Fibroblast of skin of left quadriceps (primary cell): ENCODE results near the gene CRLF2.
"Not testable (repeated sequence)": the region's sequence is repeated elsewhere in the genome, so short reads cannot be mapped to it uniquely, and the experiment has no call there.

ENCODE experiments used
- DNase-seq, 2 experiments: peaks; one replicate each; pipeline ENCODE4 v3.0.0-alpha.2; 2013; ENCODE audit warnings: low read depth in 2 of 2

The CRLF2 gene

DNA sequence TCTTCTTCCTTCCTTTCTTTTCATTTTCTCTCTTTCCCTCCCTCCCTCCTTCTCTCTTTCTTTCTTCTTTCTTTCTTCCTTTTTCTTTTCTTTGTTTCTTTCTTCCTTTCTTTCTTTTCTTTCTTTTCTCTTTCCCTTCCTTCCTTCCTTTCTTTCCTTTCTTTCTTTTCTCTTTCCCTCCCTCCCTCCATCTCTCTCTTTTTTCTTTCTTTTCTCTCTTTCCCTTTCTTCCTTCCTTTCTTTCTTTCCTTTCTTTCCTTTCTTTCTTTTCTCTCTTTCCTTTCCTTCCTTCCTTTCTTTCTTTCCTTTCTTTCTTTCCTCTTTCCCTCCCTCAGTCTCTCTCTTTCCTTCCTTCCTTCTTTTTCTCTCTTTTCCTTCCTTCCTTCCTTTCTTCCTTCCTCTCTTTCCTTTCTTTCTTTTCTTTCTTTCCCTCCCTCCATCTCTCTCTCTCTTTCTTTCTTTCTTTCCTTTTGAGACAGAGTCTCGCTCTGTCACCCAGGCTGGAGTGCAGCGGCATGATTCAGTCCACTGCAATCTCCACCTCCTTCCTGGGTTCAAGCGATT lies 44.4 kb downstream of the CRLF2 start:
- no peak for DNase-seq

DNA sequence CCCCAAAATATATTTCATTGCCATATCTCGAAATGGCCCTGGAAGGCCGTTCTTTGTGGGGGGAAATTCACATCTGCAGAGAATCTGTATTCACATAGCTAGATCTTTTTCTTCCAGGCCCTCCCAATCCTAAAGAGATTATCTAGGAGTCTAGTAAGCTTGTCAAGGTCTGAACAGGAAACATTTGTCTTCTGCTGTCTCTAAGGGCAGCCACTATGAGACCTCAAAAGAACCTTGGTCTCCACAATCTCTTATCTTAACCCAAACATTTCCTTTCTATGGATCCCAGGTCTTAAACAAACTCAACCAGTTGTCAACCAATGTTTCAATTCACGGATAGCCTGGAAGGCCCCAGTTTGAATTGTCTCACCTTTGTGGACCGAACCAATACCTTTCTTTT lies 45.0 kb downstream of the CRLF2 start:
- no peak for DNase-seq

DNA sequence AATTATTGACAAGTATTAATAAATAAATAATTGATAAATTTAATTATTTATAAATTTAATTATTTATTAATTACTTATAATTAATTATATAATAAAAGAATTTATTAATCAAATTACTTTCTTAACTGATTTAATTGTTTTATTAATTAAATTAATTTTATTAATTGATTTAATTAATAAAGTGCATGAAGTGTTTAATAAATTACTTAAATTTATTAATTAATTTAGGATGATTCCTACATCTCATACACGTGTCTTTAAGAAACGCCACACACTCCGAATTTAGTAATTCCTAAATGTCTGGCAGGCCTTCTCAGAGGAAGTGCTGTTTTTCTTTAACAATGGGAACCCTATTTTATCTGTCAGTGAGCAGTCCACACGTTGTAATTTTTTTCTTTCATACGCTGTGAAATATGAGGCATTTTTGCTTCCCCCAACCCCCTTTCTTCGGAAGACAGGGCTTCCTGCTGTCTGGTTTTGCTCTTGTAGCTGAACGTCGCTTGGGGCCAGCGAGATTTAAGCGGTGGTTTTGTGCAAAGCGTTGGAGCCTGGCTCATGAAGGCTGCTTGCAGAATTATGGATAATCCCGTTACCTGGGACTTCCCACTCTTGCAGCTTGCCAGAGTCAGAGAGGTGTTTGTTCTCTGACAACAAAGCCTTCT lies 46.8 kb downstream of the CRLF2 start:
- DNase-seq, result peak; percentile 37 to 38

DNA sequence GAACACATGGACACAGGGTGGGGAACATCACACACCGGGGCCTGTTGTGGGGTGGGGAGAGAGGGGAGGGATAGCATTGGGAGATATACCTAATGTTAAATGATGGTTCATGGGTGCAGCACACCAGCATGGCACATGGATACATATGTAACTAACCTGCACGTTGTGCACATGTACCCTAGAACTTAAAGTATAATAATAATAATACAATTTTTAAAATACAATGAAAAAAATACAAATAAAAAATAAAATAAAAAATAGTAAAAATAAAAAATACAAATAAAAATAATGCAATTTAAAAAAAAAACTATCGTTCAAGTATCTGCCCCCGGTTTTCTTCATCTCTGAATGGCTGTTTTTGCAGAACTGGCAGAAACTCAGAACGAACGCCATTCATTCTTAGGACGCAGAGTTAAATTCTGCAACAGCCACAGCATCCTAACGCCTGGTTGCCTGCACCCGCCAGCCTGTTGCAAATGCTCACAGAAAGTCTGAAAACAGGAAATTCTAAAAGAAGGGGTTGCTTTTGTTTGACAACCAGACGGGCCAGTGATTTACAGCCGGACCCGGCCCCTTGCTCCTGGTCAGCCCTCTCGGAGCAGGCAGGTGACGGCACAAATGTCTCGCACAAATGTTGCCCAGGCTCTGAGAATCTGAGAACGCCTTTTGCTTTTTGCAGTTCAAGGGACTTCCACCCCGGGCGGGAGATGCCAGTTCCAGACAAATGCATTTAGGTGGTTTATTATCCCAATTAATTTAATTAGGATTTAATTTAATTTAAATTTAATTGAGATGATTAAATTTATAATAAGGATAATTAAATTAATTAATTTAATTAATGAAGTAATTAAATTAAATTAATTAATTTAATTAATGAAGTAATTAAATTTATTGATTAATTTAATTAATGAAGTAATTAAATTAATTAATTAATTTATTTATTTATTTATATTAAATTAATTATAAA lies 47.8 kb downstream of the CRLF2 start:
- no peak for DNase-seq

DNA sequence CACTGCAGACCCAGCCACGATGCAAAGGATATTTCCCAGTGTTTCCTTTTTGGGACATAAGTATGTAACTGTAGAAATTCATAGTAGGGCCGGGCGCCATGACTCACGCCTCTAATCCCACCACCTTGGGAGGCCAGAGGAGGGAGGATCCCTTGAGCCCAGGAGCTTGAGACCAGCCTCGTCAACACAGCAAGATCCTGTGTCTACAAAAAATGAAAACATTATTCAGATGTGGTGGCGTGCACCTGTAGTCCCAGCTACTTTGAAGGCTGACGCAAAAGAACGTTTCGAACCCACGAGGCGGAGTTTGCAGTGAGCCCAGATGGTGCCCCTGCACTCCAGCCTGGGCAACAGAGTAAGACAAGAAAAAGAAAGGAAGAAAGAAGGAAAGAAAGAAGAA lies 49.2 kb downstream of the CRLF2 start:
- no peak for DNase-seq

DNA sequence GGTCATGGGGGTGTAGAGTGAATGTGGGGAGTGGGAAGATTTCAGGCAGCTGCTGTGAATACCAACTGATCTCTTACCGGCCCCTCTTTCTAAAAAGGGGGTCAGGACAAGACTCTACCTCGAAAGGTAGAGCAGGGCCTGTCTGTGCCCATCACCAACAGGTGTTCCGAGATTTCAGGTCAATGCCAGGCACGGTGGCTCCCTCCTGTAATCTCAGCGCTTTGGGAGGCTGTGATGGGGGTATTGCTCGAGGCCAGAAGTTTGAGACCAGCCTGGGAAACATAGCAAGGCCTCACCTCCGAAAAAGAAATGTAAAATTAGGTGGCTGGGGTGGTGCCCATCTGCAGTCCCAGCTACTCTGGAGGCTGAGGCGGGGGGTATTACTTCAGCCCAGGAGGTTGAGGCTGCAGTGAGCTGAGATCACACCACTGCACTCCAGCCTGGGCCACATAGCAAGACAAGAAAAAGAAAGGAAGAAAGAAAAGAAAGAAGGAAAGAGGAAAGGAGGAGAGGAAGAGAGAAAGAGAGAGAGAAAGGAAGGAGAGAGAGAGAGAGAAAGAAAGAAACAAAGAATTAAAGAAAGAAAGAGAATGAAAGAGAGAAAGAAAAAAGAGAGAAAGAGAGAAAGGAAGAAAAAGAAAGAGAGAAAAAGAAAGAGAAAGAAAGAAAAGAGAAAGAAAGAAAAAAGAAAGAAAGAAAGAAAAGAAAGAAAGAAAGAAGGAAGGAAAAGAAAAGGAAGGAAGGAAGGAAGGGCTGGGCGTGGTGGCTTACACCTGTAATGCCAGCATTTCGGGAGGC lies 50.1 kb downstream of the CRLF2 start:
- no peak for DNase-seq

DNA sequence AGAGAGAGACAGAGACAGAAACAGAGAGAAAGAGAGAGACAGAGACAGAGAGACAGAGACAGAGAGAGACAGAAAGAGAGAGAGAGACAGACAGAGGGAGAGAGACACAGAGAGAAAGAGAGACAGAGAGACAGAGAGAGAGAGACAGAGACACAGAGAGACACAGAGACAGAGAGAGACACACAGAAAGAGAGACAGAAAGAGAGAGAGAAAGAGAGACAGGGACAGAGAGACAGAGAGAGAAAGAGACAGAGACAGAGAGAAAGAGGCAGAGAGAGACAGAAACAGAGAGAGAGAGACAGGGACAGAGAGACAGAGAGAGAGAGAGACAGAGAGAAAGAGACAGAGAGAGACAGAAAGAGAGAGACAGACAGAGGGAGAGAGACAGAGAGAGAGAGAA lies 52.9 kb downstream of the CRLF2 start:
- DNase-seq, result no peak

DNA sequence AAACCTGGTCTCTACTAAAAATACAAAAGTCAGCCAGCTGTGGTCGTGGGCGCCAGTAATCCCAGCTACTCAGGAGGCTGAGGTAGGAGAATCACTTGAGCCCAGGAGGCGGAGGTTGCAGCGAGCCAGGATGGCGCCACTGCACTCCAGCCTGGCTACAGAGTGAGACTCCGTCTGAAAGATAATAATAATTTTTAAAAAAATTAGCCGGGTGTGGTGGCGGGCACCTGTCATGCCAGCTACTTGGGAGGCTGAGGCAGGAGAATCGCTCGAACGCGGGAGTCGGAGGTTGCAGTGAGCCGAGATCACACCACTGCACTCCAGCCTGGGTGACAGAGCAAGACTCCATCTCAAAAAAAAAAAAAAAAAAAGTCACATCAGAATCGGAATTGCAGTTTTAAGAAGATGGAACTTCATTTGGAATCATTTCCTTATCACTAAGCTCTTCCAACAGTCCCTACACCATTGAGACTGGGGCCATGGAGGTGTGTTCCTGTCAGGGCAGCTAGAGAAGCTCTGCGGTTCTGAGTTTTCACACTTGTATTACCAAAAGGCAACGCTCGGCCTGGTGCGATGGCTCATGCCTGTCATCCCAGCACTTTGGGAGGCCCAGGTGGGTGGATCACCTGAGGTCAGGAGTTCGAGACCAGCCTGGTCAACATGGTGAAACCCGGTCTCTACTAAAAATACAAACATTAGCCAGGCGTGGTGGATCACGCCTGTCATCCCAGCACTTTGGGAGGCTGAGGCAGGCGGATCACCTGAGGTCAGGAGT lies 55.6 kb downstream of the CRLF2 start:
- DNase-seq, result not testable (repeated sequence)

DNA sequence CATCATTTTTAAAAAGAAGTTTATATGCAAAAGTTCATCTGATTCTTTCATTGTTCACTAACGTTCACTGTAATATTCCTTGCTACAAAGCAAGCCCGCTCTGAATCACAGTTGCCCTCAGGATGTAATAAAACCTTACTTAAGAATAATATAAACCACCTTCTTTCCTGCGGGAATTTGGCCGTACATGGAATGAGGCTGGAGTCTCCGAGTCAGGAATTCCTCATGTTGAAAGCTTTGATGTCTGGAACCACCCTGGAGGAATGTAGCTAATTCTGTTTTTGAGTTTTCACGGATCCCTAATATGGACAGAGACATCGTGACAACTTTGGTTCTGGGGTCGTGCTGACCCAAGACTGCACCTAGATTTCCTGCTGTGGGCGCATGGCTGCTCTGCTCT lies 58.5 kb downstream of the CRLF2 start:
- peak; percentile 17 to 26 for DNase-seq

DNA sequence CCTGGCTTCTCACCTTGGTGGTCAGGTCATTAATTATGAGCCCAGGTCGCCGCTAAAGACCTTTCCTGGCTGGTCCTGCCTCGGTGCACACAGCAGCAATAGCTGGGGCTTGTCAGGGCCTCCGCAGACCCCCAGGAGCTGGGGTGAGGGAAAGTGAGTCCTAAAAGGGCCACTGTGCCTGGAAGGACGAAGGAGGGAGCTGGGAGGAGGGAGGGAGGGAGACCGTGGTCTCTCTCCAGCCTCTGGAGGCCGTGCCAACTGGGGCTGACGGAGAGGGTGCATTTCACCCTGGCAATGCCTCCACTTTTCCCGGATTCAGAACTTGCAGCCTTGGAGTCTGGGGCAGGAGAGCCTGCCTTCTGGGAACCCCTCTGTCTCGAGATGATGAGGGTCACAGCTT lies 60.4 kb downstream of the CRLF2 start:
- DNase-seq, result no peak

DNA sequence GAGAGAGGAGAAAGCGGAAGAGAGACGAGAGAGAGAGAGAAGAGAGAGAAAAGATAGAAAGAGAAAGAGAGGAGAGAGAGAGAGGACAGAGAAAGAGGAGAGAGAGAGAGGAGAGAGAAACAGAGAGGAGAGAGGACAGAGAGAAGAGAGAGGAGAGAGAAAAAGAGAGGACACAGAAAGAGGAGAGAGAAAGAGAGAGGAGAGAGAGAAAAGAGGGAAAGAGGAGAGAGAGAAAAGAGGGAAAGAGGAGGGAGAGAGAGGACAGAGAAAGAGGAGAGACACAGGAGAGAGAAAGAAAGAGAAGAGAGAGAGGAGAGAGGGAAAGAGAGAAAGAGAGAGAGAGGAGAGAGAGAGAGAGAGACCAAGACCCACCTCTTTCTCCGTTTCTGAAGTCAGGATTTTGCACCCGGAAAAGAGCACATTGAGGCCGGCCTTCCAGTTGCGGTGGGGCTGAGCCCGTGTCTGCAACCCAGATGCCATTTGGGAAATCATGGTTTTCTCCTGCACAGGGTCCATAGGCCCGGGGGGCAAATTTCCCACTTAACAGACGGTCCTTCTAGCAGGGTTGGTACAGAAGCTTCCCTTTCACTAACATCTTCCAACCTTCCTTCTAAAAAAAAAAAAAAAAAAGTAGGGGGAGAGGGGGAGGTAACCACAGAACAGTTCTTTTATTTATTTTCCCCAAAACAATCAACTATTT lies 60.9 kb downstream of the CRLF2 start:
- DNase-seq, result no peak

DNA sequence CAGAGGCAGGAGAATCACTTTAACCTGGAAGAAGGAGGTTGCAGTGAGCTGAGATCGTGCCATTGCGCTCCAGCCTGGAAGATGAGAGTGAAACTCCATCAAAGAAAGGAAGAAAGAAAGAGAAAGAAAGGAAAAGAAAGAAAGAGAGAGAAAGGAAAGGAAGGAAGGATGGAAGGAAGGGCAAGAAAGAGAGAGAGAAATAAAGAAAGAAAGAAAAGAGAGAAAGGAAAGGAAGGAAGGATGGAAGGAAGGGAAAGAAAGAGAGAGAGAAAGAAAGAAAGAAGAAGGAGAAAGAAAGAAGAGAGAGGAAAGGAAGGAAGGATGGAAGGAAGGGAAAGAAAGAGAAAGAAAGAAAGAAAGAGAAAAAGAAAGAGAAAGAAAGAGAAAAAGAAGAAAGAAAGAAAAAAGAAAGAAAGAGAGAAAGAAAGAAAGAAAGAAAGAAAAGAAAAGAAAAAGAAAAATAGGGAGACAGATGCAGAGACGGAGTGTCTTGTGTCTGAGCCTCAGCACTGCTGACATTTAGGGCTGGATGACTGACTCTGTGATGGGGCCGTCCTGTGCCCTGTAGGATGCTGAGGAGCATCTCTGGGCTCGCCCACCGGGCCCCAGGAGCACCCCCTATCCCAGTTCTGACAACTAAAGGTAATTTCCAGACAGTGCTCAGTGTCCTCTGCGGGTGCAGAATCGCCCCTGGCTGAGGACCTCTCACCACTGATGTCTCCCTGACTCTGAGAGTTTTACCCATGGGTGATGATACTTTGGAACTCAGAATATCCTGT lies 61.7 kb downstream of the CRLF2 start:
- DNase-seq, result no peak

DNA sequence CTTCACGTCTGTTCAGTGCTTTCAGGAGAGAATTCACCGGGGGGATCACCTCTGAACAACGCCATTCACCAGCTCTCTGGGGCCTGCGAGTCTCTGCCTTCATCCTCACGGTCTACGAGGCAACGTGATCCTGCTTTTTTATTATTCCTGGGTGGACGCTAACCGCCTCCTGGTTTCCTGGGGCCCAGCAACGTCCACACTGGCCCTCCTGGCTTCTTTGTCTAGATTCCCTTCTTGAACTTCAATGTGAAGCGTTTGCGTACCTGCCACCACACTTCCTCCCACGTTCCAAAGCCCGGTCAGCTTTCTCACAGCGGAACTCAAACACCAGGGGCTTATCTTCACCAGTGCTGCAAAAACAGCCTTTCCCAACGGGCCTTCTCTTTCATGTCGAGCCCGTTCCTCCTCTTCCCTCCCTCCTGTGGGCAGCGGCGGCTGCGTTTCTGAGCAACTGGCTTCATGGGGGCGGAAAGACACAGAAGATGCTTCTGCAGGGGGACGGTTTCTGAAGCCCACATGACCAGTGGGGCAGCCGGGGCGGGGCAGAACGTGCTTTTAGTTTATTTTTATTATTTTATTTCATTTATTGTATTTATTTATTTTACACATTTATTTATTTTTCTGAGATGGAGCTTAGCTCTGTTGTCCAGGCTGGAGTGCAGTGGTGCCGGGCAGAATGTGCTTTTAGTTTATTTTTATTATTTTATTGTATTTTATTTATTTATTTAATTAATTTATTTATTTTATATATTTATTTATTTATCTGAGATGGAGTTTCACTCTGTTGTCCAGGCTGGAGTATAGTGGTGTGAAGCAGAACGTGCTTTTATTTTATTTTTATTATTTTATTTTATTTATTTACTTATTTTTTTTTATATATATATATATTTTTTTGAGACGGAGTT lies 64.6 kb downstream of the CRLF2 start:
- no peak for DNase-seq

DNA sequence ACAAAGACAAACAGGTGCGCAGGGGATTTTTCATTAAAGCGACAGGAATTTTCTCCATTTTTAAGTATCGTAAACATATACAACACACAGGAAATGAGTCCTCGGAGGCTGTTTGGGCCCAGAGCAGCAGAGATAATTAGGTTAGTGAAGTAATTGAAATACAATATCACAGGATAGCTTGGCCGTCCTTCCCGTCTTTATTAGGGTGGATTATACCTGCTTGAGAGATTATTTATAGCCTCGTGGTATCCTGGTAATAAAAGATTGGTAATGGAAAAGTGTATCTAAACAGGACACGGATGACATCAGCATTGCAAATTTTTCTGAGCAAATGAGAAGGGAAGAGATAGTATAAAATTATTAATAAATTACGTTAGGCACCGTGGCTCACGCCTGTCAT lies 68.2 kb downstream of the CRLF2 start:
- DNase-seq, result no peak
